Neural progenitor cell (in vitro differentiated cells): Measurements from ENCODE around the gene OLFM1. TPM values are rescaled to one million over a fixed set of nuclear protein-coding genes. Genes with fewer than 3 reads are reported as not detected.

Source experiments
- DNase-seq: peaks from one replicate; pipeline ENCODE4 v3.0.0-alpha.2; 2016; ENCODE audit warnings: low spot score
- H2AFZ ChIP-seq: fragments of 200-600 bp; sonication (generic); replicated peaks from 2 replicates; pipeline ENCODE4 v1.6.1; 2016; ENCODE audit warnings: antibody characterized with exemption
- H3F3A ChIP-seq: fragments of 200-600 bp; sonication (generic); 2 replicates; pipeline ENCODE4 v1.6.1; 2016; ENCODE audit warnings: antibody characterized with exemption, low read depth
- H3K27ac ChIP-seq: fragments of 200-600 bp; sonication (generic); 2 replicates; pipeline ENCODE4 v1.5.1; 2016; ENCODE audit warnings: mild to moderate bottlenecking
- H3K27me3 ChIP-seq: fragments of 200-600 bp; sonication (generic); 2 replicates; pipeline ENCODE4 v1.6.1; 2016; ENCODE audit warnings: mild to moderate bottlenecking, moderate library complexity
- H3K36me3 ChIP-seq: fragments of 200-600 bp; sonication (generic); 2 replicates; pipeline ENCODE4 v1.5.1; 2016
- H3K4me1 ChIP-seq: fragments of 200-600 bp; sonication (generic); 2 replicates; pipeline ENCODE4 v1.6.1; 2016; ENCODE audit warnings: mixed run types
- H3K4me2 ChIP-seq: fragments of 200-600 bp; sonication (generic); 2 replicates; pipeline ENCODE4 v1.6.1; 2016
- H3K4me3 ChIP-seq: fragments of 200-600 bp; sonication (generic); 2 replicates; pipeline ENCODE4 v1.5.1; 2016
- H3K79me2 ChIP-seq: fragments of 200-600 bp; sonication (generic); 2 replicates; pipeline ENCODE4 v1.6.1; 2016; ENCODE audit warnings: low read depth
- H3K9ac ChIP-seq: fragments of 200-600 bp; sonication (generic); 2 replicates; pipeline ENCODE4 v1.6.1; 2016
- H3K9me3 ChIP-seq: fragments of 200-600 bp; sonication (generic); 2 replicates; pipeline ENCODE4 v1.5.1; 2016; ENCODE audit warnings: low read depth
- H4K20me1 ChIP-seq: fragments of 200-600 bp; sonication (generic); 2 replicates; pipeline ENCODE4 v1.6.1; 2016; ENCODE audit warnings: low read depth
- H3K27ac Mint-ChIP-seq: 3 replicates; pipeline ENCODE4 v1.8.0; 2021; ENCODE audit warnings: mixed read lengths
- H3K27me3 Mint-ChIP-seq: 2 replicates; pipeline ENCODE4 v1.8.0; 2022; ENCODE audit warnings: low read depth, mild to moderate bottlenecking, inconsistent platforms, moderate library complexity, mixed read lengths; ENCODE audit not compliant: insufficient read depth
- H3K36me3 Mint-ChIP-seq: 3 replicates; pipeline ENCODE4 v1.8.0; 2021; ENCODE audit warnings: mixed read lengths
- H3K4me1 Mint-ChIP-seq: 3 replicates; pipeline ENCODE4 v1.8.0; 2021; ENCODE audit warnings: mixed read lengths
- H3K4me3 Mint-ChIP-seq: 3 replicates; pipeline ENCODE4 v1.8.0; 2021; ENCODE audit warnings: mild to moderate bottlenecking, moderate library complexity, mixed read lengths
- H3K9me3 Mint-ChIP-seq: 3 replicates; pipeline ENCODE4 v1.8.0; 2020; ENCODE audit warnings: mixed read lengths
- CTCF ChIP-seq: fragments of 200-600 bp; sonication (generic); IDR thresholded peaks from 2 replicates; pipeline ENCODE4 v1.5.1; 2017; ENCODE audit warnings: antibody characterized with exemption, mild to moderate bottlenecking
- EZH2 ChIP-seq: fragments of 200-600 bp; sonication (generic); IDR thresholded peaks from 2 replicates; pipeline ENCODE4 v1.6.1; 2017; ENCODE audit warnings: antibody characterized with exemption, mild to moderate bottlenecking, moderate library complexity
- EZH2phosphoT487 ChIP-seq: fragments of 200-600 bp; sonication (generic); IDR thresholded peaks from 2 replicates; pipeline ENCODE4 v1.6.1; 2017; ENCODE audit warnings: antibody characterized with exemption
- total RNA-seq: library from RNA; depleted of rRNA; stranded (reverse); fragments of >200 nt; gene quantifications from 2 replicates; pipeline ENCODE4 v1.2.3, GENCODE V29; 2015; ENCODE audit warnings: low replicate concordance

Gene OLFM1
- total RNA-seq, 1 donor from 2014 or later, result 4.0 TPM

GRCh38 chr9:135074354-135075233, 12.9 kb upstream of the OLFM1 start:
- no peaks in the 10 kb centered on the region for H3K36me3 Mint-ChIP-seq
- H3K4me3 Mint-ChIP-seq, result peak overlapping the region; percentile 77
- Histone ChIP-seq H3K4me2 (peak overlapping the region; percentile 98), H3K4me1 (peaks cover 20% of the 10 kb centered on the region), H3K9me3 (no peaks in the 10 kb centered on the region), H3K36me3 (no peaks in the 10 kb centered on the region), H2AFZ (peak overlapping the region; percentile 96), H3F3A (peaks cover 19% of the 10 kb centered on the region), H4K20me1 (peaks cover 34% of the 10 kb centered on the region), H3K79me2 (no peaks in the 10 kb centered on the region), H3K27ac (no peak overlapping the region), H3K4me3 (peak overlapping the region; percentile 74), H3K9ac (no peak overlapping the region), H3K27me3 (peaks cover 38% of the 10 kb centered on the region)
- no peak for DNase-seq
- H3K9me3 Mint-ChIP-seq, result no peaks in the 10 kb centered on the region
- peaks cover 26% of the 10 kb centered on the region for H3K4me1 Mint-ChIP-seq
- no peak overlapping the region for H3K27ac Mint-ChIP-seq
- peaks cover 22% of the 10 kb centered on the region for H3K27me3 Mint-ChIP-seq
- no peak for TF ChIP-seq EZH2phosphoT487
- TF ChIP-seq CTCF, result no peak
- no peak for TF ChIP-seq EZH2

GRCh38 chr9:135075234-135076142, 12.0 kb upstream of the OLFM1 start:
- Histone ChIP-seq H2AFZ (peak overlapping the region; percentile 96), H3K9ac (no peak overlapping the region)

More at GRCh38 chr9:135075234-135076142, 12.0 kb upstream of the OLFM1 start:
- Histone ChIP-seq H3K27ac (no peak overlapping the region), H3F3A (peaks cover 12% of the 10 kb centered on the region), H3K27me3 (peaks cover 38% of the 10 kb centered on the region), H3K36me3 (no peaks in the 10 kb centered on the region), H3K4me1 (peaks cover 12% of the 10 kb centered on the region), H3K79me2 (no peaks in the 10 kb centered on the region), H3K4me3 (peak overlapping the region; percentile 74), H4K20me1 (peaks cover 39% of the 10 kb centered on the region), H3K4me2 (peak overlapping the region; percentile 98), H3K9me3 (no peaks in the 10 kb centered on the region)
- no peaks in the 10 kb centered on the region for H3K9me3 Mint-ChIP-seq
- no peaks in the 10 kb centered on the region for H3K36me3 Mint-ChIP-seq
- H3K4me1 Mint-ChIP-seq, result peaks cover 17% of the 10 kb centered on the region
- H3K27ac Mint-ChIP-seq, result no peak overlapping the region
- DNase-seq, result peak; percentile 80
- peak overlapping the region; percentile 86 for H3K4me3 Mint-ChIP-seq
- H3K27me3 Mint-ChIP-seq, result peaks cover 17% of the 10 kb centered on the region
- no peak for TF ChIP-seq CTCF
- no peak for TF ChIP-seq EZH2
- TF ChIP-seq EZH2phosphoT487, result no peak
